Liver (tissue), 3 donors: Measurements from ENCODE around the gene CALML5.

ENCODE experiments used
- GABPA ChIP-seq, 2 donors: IDR thresholded peaks in 1 of 2; conservative IDR thresholded peaks in 1 of 2; 2 replicates each; pipeline ENCODE4 v1.6.1; 2016; ENCODE audit warnings: antibody characterized with exemption in 2 of 2, mild to moderate bottlenecking in 1 of 2, moderate library complexity in 1 of 2
- HNF4A ChIP-seq, 2 donors: conservative IDR thresholded peaks; 2 replicates each; pipeline ENCODE4 v1.6.1; 2016; ENCODE audit warnings: antibody characterized with exemption in 2 of 2, mild to moderate bottlenecking in 2 of 2
- JUND ChIP-seq, 2 donors: IDR thresholded peaks; 2 replicates each; pipeline ENCODE4 v1.6.1; 2016; ENCODE audit warnings: antibody characterized with exemption in 2 of 2
- RAD21 ChIP-seq, 2 donors: IDR thresholded peaks; 2 replicates each; pipeline ENCODE4 v1.6.1; 2016; ENCODE audit warnings: antibody characterized with exemption in 2 of 2, mild to moderate bottlenecking in 2 of 2
- RXRA ChIP-seq, 2 donors: IDR thresholded peaks; 2 replicates each; pipeline ENCODE4 v1.6.1; 2017 to 2018; ENCODE audit warnings: antibody characterized with exemption in 2 of 2, mild to moderate bottlenecking in 1 of 2
- YY1 ChIP-seq: IDR thresholded peaks from 2 replicates; pipeline ENCODE4 v1.6.1; 2016; ENCODE audit warnings: antibody characterized with exemption, mild to moderate bottlenecking
- TF ChIP-seq, protein P1 (sequence below): fragments of 150-350 bp; IDR thresholded peaks from 2 replicates; pipeline ENCODE4 v1.5.1; 2017; ENCODE audit warnings: improper control_type of control experiment, low read depth, low read length; ENCODE audit not compliant: missing input control
- TF ChIP-seq, protein P2 (sequence below): IDR thresholded peaks from 2 replicates; pipeline ENCODE4 v1.6.1; 2016; ENCODE audit warnings: antibody characterized with exemption
- TF ChIP-seq, protein P3 (sequence below): IDR thresholded peaks from 2 replicates; pipeline ENCODE4 v1.6.1; 2016; ENCODE audit warnings: antibody characterized with exemption
- donor health status: healthy.
- donor health status: healthy.

DNA sequence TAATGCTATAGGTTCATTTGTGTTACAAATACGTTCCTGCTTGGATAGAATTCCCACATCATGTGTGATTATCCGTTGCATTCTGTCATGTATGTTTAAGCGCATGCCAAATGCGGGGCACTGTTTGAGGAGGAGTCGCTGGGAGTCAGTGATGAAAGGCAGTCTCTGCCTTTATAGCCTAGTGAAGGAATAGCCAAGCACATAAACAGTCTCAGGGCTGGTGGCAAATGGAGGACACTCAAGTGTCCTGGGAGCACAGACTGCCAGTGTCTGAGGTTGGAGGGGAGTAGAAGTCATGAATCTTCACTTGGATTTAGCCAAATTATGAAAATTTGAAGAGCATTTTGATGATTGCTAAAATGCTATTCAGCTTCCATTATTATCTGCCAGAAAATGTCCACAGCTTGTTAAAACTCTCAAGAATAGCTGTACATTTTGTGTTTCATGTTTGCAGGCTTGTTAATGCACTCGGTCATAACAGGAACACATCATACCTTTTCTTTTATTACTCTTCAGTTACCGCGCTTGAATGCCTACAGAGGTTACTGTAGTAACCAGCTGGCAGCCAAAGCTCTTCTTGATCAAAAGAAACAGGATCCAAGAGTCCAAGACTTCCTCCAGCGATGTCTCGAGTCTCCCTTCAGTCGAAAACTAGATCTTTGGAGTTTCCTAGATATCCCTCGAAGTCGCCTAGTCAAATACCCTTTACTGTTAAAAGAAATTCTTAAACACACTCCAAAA, 45.5 kb downstream of the CALML5 start:
- TF ChIP-seq, protein P1, sequence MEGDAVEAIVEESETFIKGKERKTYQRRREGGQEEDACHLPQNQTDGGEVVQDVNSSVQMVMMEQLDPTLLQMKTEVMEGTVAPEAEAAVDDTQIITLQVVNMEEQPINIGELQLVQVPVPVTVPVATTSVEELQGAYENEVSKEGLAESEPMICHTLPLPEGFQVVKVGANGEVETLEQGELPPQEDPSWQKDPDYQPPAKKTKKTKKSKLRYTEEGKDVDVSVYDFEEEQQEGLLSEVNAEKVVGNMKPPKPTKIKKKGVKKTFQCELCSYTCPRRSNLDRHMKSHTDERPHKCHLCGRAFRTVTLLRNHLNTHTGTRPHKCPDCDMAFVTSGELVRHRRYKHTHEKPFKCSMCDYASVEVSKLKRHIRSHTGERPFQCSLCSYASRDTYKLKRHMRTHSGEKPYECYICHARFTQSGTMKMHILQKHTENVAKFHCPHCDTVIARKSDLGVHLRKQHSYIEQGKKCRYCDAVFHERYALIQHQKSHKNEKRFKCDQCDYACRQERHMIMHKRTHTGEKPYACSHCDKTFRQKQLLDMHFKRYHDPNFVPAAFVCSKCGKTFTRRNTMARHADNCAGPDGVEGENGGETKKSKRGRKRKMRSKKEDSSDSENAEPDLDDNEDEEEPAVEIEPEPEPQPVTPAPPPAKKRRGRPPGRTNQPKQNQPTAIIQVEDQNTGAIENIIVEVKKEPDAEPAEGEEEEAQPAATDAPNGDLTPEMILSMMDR, result no peak
- TF ChIP-seq, protein P2, sequence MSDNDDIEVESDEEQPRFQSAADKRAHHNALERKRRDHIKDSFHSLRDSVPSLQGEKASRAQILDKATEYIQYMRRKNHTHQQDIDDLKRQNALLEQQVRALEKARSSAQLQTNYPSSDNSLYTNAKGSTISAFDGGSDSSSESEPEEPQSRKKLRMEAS, result no peak
- TF ChIP-seq YY1 (no peak), RXRA (IDR thresholded peaks at IDR 0.05) (no peak), RAD21 (IDR thresholded peaks at IDR 0.05) (no peak), HNF4A (conservative IDR thresholded peaks at IDR 0.05) (no peak), GABPA (IDR thresholded peaks at IDR 0.05 in 1 of 2, conservative IDR thresholded peaks at IDR 0.05 in 1 of 2) (no peak), JUND (IDR thresholded peaks at IDR 0.05) (no peak)
- TF ChIP-seq, protein P3, sequence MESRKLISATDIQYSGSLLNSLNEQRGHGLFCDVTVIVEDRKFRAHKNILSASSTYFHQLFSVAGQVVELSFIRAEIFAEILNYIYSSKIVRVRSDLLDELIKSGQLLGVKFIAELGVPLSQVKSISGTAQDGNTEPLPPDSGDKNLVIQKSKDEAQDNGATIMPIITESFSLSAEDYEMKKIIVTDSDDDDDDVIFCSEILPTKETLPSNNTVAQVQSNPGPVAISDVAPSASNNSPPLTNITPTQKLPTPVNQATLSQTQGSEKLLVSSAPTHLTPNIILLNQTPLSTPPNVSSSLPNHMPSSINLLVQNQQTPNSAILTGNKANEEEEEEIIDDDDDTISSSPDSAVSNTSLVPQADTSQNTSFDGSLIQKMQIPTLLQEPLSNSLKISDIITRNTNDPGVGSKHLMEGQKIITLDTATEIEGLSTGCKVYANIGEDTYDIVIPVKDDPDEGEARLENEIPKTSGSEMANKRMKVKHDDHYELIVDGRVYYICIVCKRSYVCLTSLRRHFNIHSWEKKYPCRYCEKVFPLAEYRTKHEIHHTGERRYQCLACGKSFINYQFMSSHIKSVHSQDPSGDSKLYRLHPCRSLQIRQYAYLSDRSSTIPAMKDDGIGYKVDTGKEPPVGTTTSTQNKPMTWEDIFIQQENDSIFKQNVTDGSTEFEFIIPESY, result no peak
